Retinal pigment epithelial cell (primary cell): ENCODE measurements around the gene USP10.
"Not testable (repeated sequence)": the region's sequence is repeated elsewhere in the genome, so short reads cannot be mapped to it uniquely, and the experiment has no call there.

Source experiments
- DNase-seq: peaks from one replicate; pipeline ENCODE4 v3.0.0-alpha.2; 2010; ENCODE audit warnings: low read depth
- H3K4me3 ChIP-seq: 2 replicates; pipeline ENCODE4 v1.5.1; 2011; ENCODE audit warnings: mild to moderate bottlenecking, low read length, control low read depth, moderate library complexity
- TF ChIP-seq, protein P1 (sequence below): conservative IDR thresholded peaks from 2 replicates; pipeline ENCODE4 v1.5.1; 2011; ENCODE audit warnings: low read depth, low read length, control low read depth, inconsistent platforms

Gene USP10

DNA sequence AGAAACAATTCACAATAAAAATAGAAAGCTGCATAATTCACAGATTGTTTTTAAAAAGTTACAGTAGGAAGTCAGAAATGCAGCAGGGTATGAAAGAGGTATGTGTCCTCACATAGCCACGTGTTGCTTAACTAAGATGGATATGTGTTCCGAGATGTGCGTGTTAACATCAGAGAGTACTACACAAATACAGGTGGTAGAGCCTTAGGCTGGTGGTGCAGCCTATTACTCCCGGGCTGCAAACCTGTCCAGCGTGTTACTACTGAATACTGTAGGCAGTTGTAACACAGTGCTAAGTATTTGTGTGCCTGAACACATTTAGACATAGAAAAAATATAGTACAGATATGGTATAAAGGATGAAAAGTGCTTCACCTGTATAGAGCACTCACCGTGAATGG lies 46.4 kb downstream of the USP10 start:
- H3K4me3 ChIP-seq: no peak overlapping the region
- TF ChIP-seq, protein P1, sequence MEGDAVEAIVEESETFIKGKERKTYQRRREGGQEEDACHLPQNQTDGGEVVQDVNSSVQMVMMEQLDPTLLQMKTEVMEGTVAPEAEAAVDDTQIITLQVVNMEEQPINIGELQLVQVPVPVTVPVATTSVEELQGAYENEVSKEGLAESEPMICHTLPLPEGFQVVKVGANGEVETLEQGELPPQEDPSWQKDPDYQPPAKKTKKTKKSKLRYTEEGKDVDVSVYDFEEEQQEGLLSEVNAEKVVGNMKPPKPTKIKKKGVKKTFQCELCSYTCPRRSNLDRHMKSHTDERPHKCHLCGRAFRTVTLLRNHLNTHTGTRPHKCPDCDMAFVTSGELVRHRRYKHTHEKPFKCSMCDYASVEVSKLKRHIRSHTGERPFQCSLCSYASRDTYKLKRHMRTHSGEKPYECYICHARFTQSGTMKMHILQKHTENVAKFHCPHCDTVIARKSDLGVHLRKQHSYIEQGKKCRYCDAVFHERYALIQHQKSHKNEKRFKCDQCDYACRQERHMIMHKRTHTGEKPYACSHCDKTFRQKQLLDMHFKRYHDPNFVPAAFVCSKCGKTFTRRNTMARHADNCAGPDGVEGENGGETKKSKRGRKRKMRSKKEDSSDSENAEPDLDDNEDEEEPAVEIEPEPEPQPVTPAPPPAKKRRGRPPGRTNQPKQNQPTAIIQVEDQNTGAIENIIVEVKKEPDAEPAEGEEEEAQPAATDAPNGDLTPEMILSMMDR: no peak
- no peak for DNase-seq

DNA sequence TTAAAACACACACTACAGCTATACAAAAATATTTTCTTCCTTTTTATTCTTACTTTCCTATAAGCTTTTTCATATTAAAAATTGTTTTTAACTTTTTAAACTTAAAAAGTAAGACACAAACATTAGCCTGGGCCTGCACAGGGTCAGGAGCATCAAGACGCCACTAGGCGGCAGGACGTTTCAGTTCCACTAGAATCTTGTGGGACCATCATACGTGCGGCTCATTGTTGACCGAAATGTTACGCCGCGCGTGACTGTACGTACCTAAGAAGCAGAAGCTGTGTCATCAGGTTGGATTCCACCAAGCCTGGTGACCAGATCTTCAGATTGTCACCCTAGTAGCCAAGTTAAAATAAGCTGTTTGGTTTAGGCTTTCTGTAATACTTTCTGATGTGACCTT lies 47.1 kb downstream of the USP10 start:
- no peak overlapping the region for H3K4me3 ChIP-seq
- TF ChIP-seq, protein P1: peak; percentile 47
- DNase-seq: no peak

DNA sequence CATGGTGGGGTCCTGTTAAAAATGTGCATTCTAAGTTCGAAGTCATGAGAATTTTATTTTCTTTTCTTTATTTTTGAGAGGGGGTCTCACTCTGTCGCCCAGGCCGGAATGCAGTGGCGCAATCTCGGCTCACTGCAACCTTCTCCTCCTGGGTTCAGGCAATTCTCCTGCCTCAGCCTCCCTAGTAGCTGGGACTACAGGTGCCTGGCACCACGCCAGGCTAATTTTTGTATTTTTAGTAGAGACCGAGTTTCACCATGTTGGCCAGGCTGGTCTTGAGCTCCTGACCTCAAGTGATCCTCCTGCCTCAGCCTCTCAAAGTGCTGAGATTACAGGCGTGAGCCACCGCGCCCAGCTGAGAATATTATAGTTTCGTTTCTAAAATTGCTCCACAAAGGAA lies 48.4 kb downstream of the USP10 start:
- H3K4me3 ChIP-seq, DNase-seq: not testable (repeated sequence)

DNA sequence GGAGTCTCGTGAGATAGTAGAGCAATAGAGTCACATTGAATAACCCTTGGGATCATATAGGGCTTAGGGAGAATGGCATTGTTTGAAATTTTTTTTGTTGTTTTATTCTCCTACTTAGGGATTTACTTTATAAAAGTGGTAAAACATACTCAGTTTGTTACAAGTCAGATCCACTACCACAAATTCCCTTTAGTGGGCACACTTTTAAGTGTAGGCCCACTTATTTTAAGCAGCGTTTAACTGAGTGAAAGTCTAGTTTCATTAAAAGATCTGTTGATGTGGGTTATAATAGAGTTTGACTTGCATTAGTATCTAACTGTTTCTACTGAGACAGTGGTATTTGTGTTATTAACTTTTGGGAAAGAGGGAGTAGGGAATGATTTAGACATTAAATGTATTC lies 49.3 kb downstream of the USP10 start:
- no peak overlapping the region for H3K4me3 ChIP-seq
- TF ChIP-seq, protein P1: peak; percentile 35

DNA sequence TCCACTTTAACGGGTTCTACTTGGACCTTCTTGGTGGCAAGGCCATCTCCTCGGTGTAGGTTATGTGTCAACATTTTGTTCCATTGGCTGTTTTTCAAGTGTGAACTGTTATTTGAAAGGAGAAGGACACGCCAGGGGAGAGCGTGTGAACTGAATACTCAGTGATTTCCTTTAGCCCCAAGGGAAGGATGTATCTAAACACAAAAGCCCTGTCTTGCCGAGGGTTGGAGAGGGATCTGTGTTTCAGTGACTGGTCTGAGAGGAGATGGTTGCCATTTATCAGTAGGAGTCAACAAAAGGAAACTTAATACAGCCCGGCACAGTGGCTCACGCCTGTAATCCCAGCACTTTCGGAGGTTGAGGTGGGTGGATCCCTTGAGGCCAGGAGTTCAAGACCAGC lies 50.0 kb downstream of the USP10 start:
- DNase-seq: no peak
- no peak overlapping the region for H3K4me3 ChIP-seq
- TF ChIP-seq, protein P1: no peak

More for the DNA sequence above, 49.3 kb downstream of the USP10 start:
- no peak for DNase-seq

DNA sequence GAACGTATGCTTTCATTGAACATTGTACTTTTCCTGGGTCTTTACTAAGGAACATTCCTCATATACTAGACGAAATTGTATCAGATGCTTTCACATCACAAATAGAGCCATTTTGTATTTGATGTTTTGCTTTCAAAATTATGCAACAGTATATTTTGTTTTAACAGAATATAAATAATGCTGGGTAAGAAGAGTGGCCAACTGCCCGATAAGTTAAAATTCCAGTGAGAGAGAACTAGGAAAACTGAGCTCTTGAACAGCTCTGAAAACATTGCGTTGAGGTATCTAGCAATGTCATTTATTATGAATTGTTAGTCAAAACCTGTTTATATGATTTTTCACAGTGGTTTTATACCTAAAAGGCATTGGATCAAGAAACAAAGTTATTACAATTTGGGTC lies 50.8 kb downstream of the USP10 start:
- H3K4me3 ChIP-seq: no peak overlapping the region
- TF ChIP-seq, protein P1: no peak
- DNase-seq: no peak

DNA sequence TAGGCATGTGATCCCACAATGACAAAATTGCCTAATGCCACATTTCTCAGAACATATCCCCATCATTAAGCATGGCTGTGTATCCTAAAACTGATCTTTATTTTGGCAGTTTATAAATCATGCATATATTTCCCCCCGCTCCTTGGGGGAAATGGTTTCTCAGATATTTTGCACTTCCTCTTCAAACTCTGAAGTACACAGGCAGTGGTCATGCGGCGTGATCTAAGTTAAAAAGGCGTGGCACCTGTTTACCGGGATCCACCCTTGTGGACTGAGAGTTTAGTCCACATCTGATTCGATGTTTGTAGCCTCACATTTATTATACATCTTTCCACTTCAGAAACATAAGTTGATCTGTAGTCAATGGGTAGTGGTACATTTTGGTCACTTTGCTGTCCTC lies 51.4 kb downstream of the USP10 start:
- H3K4me3 ChIP-seq: no peak overlapping the region
- no peak for DNase-seq
- TF ChIP-seq, protein P1: no peak

DNA sequence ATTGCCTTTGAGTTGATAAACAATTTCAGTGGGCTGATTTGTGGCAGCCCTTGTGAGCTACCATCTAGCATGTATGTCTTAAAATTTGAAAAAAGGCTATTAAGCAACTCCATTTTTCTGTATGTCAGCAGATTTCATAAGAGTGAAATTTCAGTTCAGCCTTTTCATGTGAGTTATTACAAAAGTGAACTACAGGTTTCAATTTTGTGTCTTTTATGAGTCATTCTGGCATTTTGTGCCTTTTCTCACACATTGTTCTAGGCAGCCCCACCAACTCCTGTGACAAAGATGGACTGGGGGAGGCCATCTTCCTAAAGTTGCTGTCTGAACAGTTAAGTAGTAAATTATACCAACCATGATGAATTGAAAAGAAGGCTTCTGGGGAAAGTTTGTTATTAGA lies 52.1 kb downstream of the USP10 start:
- TF ChIP-seq, protein P1: no peak
- no peak for DNase-seq
- H3K4me3 ChIP-seq: no peak overlapping the region
